Stomach (tissue), 4 donors: ENCODE data around the gene MZT2A.
"Not testable (repeated sequence)": the region's sequence is repeated elsewhere in the genome, so short reads cannot be mapped to it uniquely, and the experiment has no call there.

Source experiments
- CTCF ChIP-seq, 7 experiments: fragments of 450-650 bp in 4 of 7; fragments of 200-600 bp in 3 of 7; sonication (generic) in 3 of 7; IDR thresholded peaks; one replicate each; pipeline ENCODE4 v1.5.1; 2016 to 2019; ENCODE audit warnings: antibody characterized with exemption in 7 of 7, control low read depth in 2 of 7, mild to moderate bottlenecking in 1 of 7
- EP300 ChIP-seq: sonication (generic); formaldehyde crosslinking; IDR thresholded peaks from one replicate; pipeline ENCODE4 v1.6.1; 2017; ENCODE audit warnings: antibody characterized with exemption

GRCh38 chr2:131454914-131455313 is 37.3 kb downstream of the MZT2A start:
- TF ChIP-seq CTCF (IDR thresholded peaks at IDR 0.05); EP300: not testable (repeated sequence)
